Activated naive CD8-positive, alpha-beta T cell (primary cell): ENCODE measurements around the gene EYS.

Source experiments
- H3K27ac Mint-ChIP-seq: one replicate; pipeline ENCODE4 v1.8.0; 2021; ENCODE audit warnings: mixed read lengths
- H3K27me3 Mint-ChIP-seq: one replicate; pipeline ENCODE4 v1.8.0; 2021; ENCODE audit warnings: mixed read lengths
- H3K36me3 Mint-ChIP-seq: one replicate; pipeline ENCODE4 v1.8.0; 2021; ENCODE audit warnings: mixed read lengths
- H3K4me1 Mint-ChIP-seq: one replicate; pipeline ENCODE4 v1.8.0; 2021; ENCODE audit warnings: low read depth, mixed read lengths
- H3K4me3 Mint-ChIP-seq: one replicate; pipeline ENCODE4 v1.8.0; 2021; ENCODE audit warnings: mild to moderate bottlenecking, mixed read lengths
- H3K9me3 Mint-ChIP-seq: one replicate; pipeline ENCODE4 v1.8.0; 2021; ENCODE audit warnings: low read depth, mixed read lengths

Gene EYS

DNA sequence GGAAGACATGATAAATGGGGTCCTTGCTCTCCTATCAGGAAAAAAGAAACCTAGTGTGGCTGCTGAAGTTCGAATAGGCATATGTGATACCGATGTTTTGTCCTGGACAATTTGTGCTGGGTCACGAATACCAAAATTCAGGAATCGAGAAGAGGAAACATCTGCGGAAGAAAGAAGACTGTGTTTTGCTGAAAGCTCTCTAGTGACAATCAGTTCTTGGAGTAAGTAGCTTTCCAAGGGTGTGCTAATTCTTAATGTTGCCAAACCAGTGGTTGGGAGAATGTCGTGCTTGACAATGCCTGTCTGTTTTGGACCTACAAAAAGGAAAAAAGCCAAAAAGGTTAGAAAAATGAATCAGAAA, 1115.4 kb downstream of the EYS start:
- H3K27ac Mint-ChIP-seq: no peak overlapping the region
- no peaks in the 10 kb centered on the region for H3K4me1 Mint-ChIP-seq
- no peaks in the 10 kb centered on the region for H3K27me3 Mint-ChIP-seq
- no peaks in the 10 kb centered on the region for H3K36me3 Mint-ChIP-seq
- H3K9me3 Mint-ChIP-seq: peaks cover 5% of the 10 kb centered on the region
- H3K4me3 Mint-ChIP-seq: no peak overlapping the region

DNA sequence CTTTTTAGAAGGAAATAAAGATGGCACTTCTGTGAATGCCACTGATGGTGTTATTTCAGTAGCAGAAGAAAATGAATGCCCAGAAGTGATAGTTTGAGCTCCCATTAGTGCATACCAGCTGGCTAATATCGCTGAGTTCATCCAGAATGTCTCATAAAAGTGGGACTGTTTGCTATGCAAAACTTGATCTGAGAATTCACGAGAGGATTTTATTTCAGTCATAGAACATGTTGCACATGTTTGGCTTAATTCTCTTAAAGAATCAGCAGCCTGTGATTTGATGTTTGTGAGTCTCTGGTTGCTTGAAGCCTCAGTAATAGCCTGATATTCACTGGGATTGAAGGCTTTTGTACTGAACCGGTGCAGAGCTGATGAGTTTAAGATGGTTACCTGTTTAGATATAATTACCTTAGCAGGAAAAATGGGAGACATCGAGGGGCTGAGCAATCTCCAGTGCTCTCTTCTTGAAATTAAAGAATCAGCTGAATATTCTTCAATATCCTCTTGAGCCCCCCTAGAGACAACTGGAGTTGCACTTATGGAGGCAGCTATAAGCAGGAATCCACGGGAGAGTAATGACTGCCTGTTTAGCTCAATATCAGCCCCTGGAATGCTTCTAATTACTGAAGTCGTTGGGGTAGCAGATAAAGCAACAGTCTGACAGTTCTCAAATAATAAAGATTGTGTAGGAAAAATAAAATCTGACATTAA, 1115.9 kb downstream of the EYS start:
- no peak overlapping the region for H3K4me3 Mint-ChIP-seq

GRCh38 chr6:64589961-64590360, 1117.1 kb downstream of the EYS start:
- no peaks in the 10 kb centered on the region for H3K27me3 Mint-ChIP-seq
- H3K36me3 Mint-ChIP-seq: no peaks in the 10 kb centered on the region
- no peaks in the 10 kb centered on the region for H3K4me1 Mint-ChIP-seq
- no peaks in the 10 kb centered on the region for H3K9me3 Mint-ChIP-seq
- no peak overlapping the region for H3K4me3 Mint-ChIP-seq
- no peak overlapping the region for H3K27ac Mint-ChIP-seq

More for the DNA sequence above, 1115.9 kb downstream of the EYS start:
- Mint-ChIP-seq H3K27me3 (no peaks in the 10 kb centered on the region), H3K36me3 (no peaks in the 10 kb centered on the region), H3K27ac (no peak overlapping the region), H3K9me3 (peaks cover 5% of the 10 kb centered on the region), H3K4me1 (no peaks in the 10 kb centered on the region)

DNA sequence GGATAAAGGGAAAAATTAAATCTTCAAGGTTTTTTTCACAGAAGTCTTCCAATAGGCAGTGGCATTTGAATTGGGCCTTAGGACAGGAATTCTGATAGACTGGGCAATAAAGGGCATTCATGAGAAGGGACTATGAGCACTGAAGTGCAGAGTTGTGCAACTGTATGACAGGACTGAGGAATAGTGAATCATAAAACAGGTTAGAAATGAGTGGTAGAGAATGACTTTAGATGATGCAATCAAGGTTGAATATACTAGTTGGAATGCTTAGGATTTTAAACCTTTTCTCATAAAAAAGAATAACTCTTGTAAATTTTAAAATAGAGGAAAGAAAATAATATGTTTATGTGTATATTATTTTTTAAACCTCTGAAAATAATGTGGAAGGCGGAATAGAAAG, 1126.7 kb downstream of the EYS start:
- Mint-ChIP-seq H3K27me3 (no peaks in the 10 kb centered on the region), H3K36me3 (no peaks in the 10 kb centered on the region), H3K4me1 (no peaks in the 10 kb centered on the region), H3K27ac (no peak overlapping the region), H3K4me3 (no peak overlapping the region), H3K9me3 (peaks cover 9% of the 10 kb centered on the region)

GRCh38 chr6:64553249-64553786, 1153.7 kb downstream of the EYS start:
- H3K4me3 Mint-ChIP-seq: no peak overlapping the region
- no peaks in the 10 kb centered on the region for H3K4me1 Mint-ChIP-seq
- peaks cover 5% of the 10 kb centered on the region for H3K9me3 Mint-ChIP-seq
- H3K36me3 Mint-ChIP-seq: no peaks in the 10 kb centered on the region
- H3K27me3 Mint-ChIP-seq: no peaks in the 10 kb centered on the region
- H3K27ac Mint-ChIP-seq: no peak overlapping the region

- H3K4me3 Mint-ChIP-seq: no peak overlapping the region
Observed at GRCh38 chr6:64547594-64548268, 1159.3 kb downstream of the EYS start.

DNA sequence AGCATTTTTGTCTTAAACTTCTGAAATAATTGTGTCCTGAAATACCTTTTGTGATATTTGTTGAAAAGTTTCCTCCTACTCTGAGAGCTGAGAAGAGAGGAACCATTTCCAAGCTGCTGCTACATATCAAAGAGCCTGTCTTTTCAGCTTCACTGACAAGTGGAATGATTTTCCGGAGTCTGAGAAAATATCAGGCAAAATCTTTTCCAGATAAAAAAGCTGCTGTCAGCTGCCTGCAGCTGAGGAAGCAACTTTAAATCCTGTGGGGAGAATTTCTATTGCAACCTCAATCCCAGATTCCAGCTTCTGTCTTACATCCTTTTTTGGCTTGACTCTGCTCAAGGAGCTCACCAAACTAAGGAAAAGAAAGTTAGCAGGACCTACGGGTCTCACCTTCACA, 1167.1 kb downstream of the EYS start:
- no peaks in the 10 kb centered on the region for H3K4me1 Mint-ChIP-seq
- H3K9me3 Mint-ChIP-seq: peaks cover 12% of the 10 kb centered on the region
- no peak overlapping the region for H3K27ac Mint-ChIP-seq
- H3K4me3 Mint-ChIP-seq: no peak overlapping the region
- no peaks in the 10 kb centered on the region for H3K36me3 Mint-ChIP-seq
- H3K27me3 Mint-ChIP-seq: no peaks in the 10 kb centered on the region

More at GRCh38 chr6:64547594-64548268, 1159.3 kb downstream of the EYS start:
- H3K9me3 Mint-ChIP-seq: peaks cover 9% of the 10 kb centered on the region
- H3K27ac Mint-ChIP-seq: no peak overlapping the region
- H3K27me3 Mint-ChIP-seq: no peaks in the 10 kb centered on the region
- H3K4me1 Mint-ChIP-seq: no peaks in the 10 kb centered on the region
- no peaks in the 10 kb centered on the region for H3K36me3 Mint-ChIP-seq

DNA sequence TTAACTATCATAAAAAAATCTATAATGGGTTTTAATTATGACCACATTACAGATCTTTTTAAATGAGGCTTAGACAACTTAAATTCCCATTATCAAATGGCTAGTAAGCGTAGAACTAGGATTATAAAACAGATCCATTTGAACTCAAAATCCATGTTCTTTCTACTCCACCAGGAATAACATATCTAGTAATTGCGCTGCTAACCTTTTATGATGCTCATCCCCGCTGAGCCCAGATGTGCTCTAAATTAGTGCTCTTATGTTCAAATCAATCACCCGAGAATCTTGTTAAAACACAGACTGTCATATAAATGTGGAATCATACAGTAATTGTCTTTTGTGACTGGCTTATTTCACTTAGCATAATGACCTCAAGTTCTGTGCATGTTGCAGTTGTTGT, 1168.3 kb downstream of the EYS start:
- H3K36me3 Mint-ChIP-seq: no peaks in the 10 kb centered on the region
- H3K27me3 Mint-ChIP-seq: no peaks in the 10 kb centered on the region

DNA sequence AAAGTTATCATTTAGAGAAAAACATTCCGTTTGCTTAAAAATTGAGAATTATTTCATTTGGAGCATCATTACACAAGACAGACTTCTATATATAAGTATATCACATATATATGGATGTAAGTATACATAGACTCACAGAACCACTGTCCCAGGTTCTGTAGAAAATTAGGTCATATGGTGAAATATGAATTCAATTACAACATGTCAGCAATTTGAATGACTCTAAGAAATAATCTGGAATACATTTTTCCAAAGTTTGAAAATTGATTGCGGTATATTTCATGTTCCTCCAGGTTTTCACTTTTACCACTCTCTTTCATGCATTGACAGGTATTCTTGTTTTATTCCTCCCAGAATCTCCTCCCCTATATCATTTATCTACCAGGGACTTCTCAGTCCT, 1179.1 kb downstream of the EYS start:
- H3K27ac Mint-ChIP-seq: no peak overlapping the region
- H3K36me3 Mint-ChIP-seq: no peaks in the 10 kb centered on the region
- H3K9me3 Mint-ChIP-seq: peaks cover 5% of the 10 kb centered on the region
- H3K4me1 Mint-ChIP-seq: no peaks in the 10 kb centered on the region
- no peak overlapping the region for H3K4me3 Mint-ChIP-seq
- no peaks in the 10 kb centered on the region for H3K27me3 Mint-ChIP-seq

More for the DNA sequence above, 1168.3 kb downstream of the EYS start:
- H3K27ac Mint-ChIP-seq: no peak overlapping the region
- H3K4me3 Mint-ChIP-seq: no peak overlapping the region
- H3K9me3 Mint-ChIP-seq: peaks cover 14% of the 10 kb centered on the region
- H3K4me1 Mint-ChIP-seq: no peaks in the 10 kb centered on the region

- Mint-ChIP-seq H3K9me3 (peaks cover 15% of the 10 kb centered on the region), H3K4me3 (no peak overlapping the region), H3K36me3 (no peaks in the 10 kb centered on the region), H3K27me3 (no peaks in the 10 kb centered on the region), H3K4me1 (no peaks in the 10 kb centered on the region), H3K27ac (no peak overlapping the region)
Observed at GRCh38 chr6:64522859-64523258, 1184.2 kb downstream of the EYS start.

GRCh38 chr6:64520050-64520449, 1187.0 kb downstream of the EYS start:
- H3K27me3 Mint-ChIP-seq: no peaks in the 10 kb centered on the region
- H3K4me1 Mint-ChIP-seq: no peaks in the 10 kb centered on the region
- H3K9me3 Mint-ChIP-seq: peaks cover 10% of the 10 kb centered on the region
- no peaks in the 10 kb centered on the region for H3K36me3 Mint-ChIP-seq
- no peak overlapping the region for H3K27ac Mint-ChIP-seq
- H3K4me3 Mint-ChIP-seq: no peak overlapping the region

- Mint-ChIP-seq H3K4me3 (no peak overlapping the region), H3K9me3 (peaks cover 26% of the 10 kb centered on the region), H3K4me1 (no peaks in the 10 kb centered on the region), H3K27me3 (no peaks in the 10 kb centered on the region), H3K36me3 (no peaks in the 10 kb centered on the region), H3K27ac (no peak overlapping the region)
Observed at GRCh38 chr6:64516393-64516792, 1190.6 kb downstream of the EYS start.

DNA sequence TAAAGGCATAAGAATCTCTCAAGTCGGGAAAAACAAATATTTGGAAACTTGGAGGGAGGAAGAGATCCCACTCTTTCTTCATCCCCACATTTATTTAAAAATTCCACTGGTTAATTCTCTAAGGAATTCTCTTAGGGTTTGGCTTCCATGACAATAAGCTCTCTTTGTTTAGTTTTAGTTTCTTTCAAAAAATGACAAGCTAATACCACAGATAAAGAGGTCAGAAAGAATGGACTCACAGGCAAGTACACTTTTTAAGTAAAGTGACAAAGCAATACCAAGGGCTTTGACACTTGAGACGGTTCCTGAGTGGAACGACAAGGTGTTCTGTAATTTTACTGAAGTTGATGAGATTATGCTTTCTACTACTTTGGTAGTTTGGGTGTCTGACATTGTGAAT, 1199.4 kb downstream of the EYS start:
- Mint-ChIP-seq H3K27ac (no peak overlapping the region), H3K36me3 (no peaks in the 10 kb centered on the region), H3K27me3 (no peaks in the 10 kb centered on the region), H3K4me3 (no peak overlapping the region), H3K4me1 (no peaks in the 10 kb centered on the region), H3K9me3 (peaks cover 19% of the 10 kb centered on the region)

GRCh38 chr6:64505312-64505711, 1201.7 kb downstream of the EYS start:
- H3K9me3 Mint-ChIP-seq: peaks cover 20% of the 10 kb centered on the region
- H3K4me1 Mint-ChIP-seq: no peaks in the 10 kb centered on the region
- H3K27me3 Mint-ChIP-seq: no peaks in the 10 kb centered on the region
- H3K36me3 Mint-ChIP-seq: no peaks in the 10 kb centered on the region
- H3K4me3 Mint-ChIP-seq: no peak overlapping the region
- H3K27ac Mint-ChIP-seq: no peak overlapping the region

GRCh38 chr6:64504503-64504902, 1202.5 kb downstream of the EYS start:
- Mint-ChIP-seq H3K36me3 (no peaks in the 10 kb centered on the region), H3K27me3 (no peaks in the 10 kb centered on the region), H3K27ac (no peak overlapping the region), H3K4me1 (no peaks in the 10 kb centered on the region), H3K4me3 (no peak overlapping the region), H3K9me3 (peaks cover 20% of the 10 kb centered on the region)
